OCI-LY1 (cell line): ENCODE measurements around the gene ETS2.

Experiments
- H2AFZ ChIP-seq: fragments of 200-600 bp; sonication (generic), shearing (Covaris generic); 2 replicates; pipeline ENCODE4 v1.6.0; 2014; ENCODE audit warnings: antibody characterized with exemption, mild to moderate bottlenecking, low read length
- H3F3A ChIP-seq: fragments of 200-600 bp; sonication (generic), shearing (Covaris generic); 2 replicates; pipeline ENCODE4 v1.6.0; 2014; ENCODE audit warnings: mild to moderate bottlenecking, antibody characterized with exemption, low read length, moderate library complexity; ENCODE audit not compliant: insufficient read depth
- H3K27ac ChIP-seq: fragments of 200-600 bp; sonication (generic); 2 replicates; pipeline ENCODE4 v1.5.1; 2014; ENCODE audit warnings: low read length, mixed run types, mild to moderate bottlenecking, low read depth; ENCODE audit not compliant: poor library complexity, severe bottlenecking
- H3K27me3 ChIP-seq: fragments of 200-600 bp; sonication (generic); 2 replicates; pipeline ENCODE4 v1.6.0; 2014; ENCODE audit warnings: antibody characterized with exemption, mild to moderate bottlenecking, low read length, moderate library complexity; ENCODE audit not compliant: insufficient read depth
- H3K36me3 ChIP-seq: fragments of 200-600 bp; sonication (generic); 2 replicates; pipeline ENCODE4 v1.6.1; 2014; ENCODE audit warnings: mild to moderate bottlenecking, antibody characterized with exemption, low read length, moderate library complexity, mixed read lengths; ENCODE audit not compliant: insufficient read depth
- H3K4me1 ChIP-seq: fragments of 200-600 bp; sonication (generic); 2 replicates; pipeline ENCODE4 v1.5.1; 2014; ENCODE audit warnings: mild to moderate bottlenecking, low read length, moderate library complexity; ENCODE audit not compliant: insufficient read depth, severe bottlenecking
- H3K4me2 ChIP-seq: fragments of 200-600 bp; sonication (generic), shearing (Covaris generic); 2 replicates; pipeline ENCODE4 v1.6.1; 2014; ENCODE audit warnings: low read length
- H3K4me3 ChIP-seq: fragments of 200-600 bp; sonication (generic); 2 replicates; pipeline ENCODE4 v1.5.1; 2014; ENCODE audit warnings: low read length, low read depth, mild to moderate bottlenecking, mixed read lengths; ENCODE audit not compliant: poor library complexity, severe bottlenecking
- H3K79me2 ChIP-seq: fragments of 200-600 bp; shearing (Covaris generic); 2 replicates; pipeline ENCODE4 v1.6.1; 2016; ENCODE audit warnings: mixed run types, low read length, mixed read lengths; ENCODE audit not compliant: insufficient read depth
- H3K9ac ChIP-seq: fragments of 200-600 bp; sonication (generic), shearing (Covaris generic); 2 replicates; pipeline ENCODE4 v1.6.1; 2014; ENCODE audit warnings: mild to moderate bottlenecking, low read length, mixed read lengths
- H3K9me2 ChIP-seq: fragments of 200-600 bp; sonication (generic), shearing (Covaris generic); 2 replicates; pipeline ENCODE4 v1.6.1; 2014; ENCODE audit warnings: low read depth, mild to moderate bottlenecking, low read length, mixed read lengths
- H3K9me3 ChIP-seq: fragments of 200-600 bp; shearing (Covaris generic); 2 replicates; pipeline ENCODE4 v1.6.1; 2014; ENCODE audit warnings: low read length, mixed read lengths
- H4K20me1 ChIP-seq: fragments of 200-600 bp; sonication (generic), shearing (Covaris generic); 2 replicates; pipeline ENCODE4 v1.6.0; 2016; ENCODE audit warnings: mild to moderate bottlenecking, low read length; ENCODE audit not compliant: insufficient read depth
- EZH2 ChIP-seq: fragments of 200-600 bp; sonication (generic), shearing (Covaris generic); IDR thresholded peaks from 2 replicates; pipeline ENCODE4 v1.8.0; 2017; ENCODE audit warnings: borderline replicate concordance, mixed run types, mild to moderate bottlenecking, antibody characterized with exemption, low read length, moderate library complexity, mixed read lengths
- TF ChIP-seq, protein P1 (sequence below): fragments of 200-600 bp; sonication (generic), shearing (Covaris generic); IDR thresholded peaks from 2 replicates; pipeline ENCODE4 v1.5.1; 2017; ENCODE audit warnings: mild to moderate bottlenecking, antibody characterized with exemption, low read length, moderate library complexity, mixed read lengths

ETS2 gene

DNA sequence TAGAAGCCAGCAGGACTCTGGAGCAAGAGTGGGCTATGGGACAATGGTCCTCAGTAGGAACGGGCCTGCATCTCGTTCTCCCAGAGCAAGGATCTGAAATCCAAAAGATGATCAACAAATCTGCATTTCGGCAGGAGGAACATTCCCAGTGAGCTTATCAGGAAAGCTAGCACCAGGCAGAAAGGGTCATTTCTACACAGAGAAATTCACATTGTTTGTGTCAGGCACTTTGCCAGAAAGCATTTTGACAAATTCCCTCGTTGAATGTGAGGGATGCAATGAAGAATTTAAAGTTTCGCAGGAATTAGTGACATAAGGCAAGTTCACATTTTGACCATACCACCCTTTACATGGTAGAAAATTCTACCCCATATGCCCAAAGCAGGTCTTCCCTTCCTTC lies 31.6 kb upstream of the ETS2 start:
- Histone ChIP-seq H2AFZ (no peak overlapping the region), H3K4me2 (no peak overlapping the region), H3K79me2 (no peaks in the 10 kb centered on the region), H3K4me1 (no peaks in the 10 kb centered on the region), H4K20me1 (no peaks in the 10 kb centered on the region), H3K27ac (no peak overlapping the region), H3K9me3 (0 out of 2 replicates have a peak, but pooled peaks cover 4% of the 10 kb centered on the region), H3K9ac (no peak overlapping the region), H3F3A (no peaks in the 10 kb centered on the region), H3K4me3 (no peak overlapping the region), H3K27me3 (no peaks in the 10 kb centered on the region; the same call in 1 of the 2 replicates), H3K36me3 (no peaks in the 10 kb centered on the region; the same call in 1 of the 2 replicates), H3K9me2 (no peaks in the 10 kb centered on the region)
- TF ChIP-seq EZH2 = no peak
- TF ChIP-seq, protein P1, sequence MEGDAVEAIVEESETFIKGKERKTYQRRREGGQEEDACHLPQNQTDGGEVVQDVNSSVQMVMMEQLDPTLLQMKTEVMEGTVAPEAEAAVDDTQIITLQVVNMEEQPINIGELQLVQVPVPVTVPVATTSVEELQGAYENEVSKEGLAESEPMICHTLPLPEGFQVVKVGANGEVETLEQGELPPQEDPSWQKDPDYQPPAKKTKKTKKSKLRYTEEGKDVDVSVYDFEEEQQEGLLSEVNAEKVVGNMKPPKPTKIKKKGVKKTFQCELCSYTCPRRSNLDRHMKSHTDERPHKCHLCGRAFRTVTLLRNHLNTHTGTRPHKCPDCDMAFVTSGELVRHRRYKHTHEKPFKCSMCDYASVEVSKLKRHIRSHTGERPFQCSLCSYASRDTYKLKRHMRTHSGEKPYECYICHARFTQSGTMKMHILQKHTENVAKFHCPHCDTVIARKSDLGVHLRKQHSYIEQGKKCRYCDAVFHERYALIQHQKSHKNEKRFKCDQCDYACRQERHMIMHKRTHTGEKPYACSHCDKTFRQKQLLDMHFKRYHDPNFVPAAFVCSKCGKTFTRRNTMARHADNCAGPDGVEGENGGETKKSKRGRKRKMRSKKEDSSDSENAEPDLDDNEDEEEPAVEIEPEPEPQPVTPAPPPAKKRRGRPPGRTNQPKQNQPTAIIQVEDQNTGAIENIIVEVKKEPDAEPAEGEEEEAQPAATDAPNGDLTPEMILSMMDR = no peak

DNA sequence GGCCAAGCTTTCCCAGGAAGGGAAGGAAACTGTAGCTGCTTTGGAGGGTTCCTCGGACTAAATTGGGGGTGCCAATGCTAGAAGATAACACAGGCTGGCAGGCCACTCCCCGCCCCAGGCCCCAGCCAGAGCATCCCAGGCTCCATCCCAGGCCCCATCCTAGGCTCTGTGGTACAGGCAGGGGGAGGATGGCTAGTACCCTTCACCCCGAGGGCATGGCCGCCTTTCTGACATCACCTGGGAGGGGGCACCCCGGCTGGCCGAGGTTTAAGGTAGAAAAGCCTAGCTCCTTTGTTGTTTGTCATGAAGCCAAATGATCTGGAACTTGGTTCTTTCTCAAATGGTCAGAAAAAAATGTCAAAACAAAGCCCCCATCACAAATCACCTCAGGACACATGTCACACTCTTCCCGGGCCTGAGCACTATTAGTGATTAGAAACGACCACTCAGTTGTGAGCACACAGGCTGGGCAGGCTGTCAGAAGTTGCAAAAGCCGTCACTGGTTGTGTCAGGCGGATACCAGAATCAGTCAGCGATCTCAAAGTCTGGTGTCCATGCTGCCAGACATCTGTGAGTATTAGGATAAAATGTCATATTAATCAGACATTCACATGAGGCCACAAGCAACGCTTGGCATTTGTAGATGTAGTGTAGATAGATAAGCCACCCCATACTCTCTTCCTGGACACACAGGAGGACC lies 31.0 kb upstream of the ETS2 start:
- no peak overlapping the region for H3K4me3 ChIP-seq
- H3K36me3 ChIP-seq = no peaks in the 10 kb centered on the region; the same call in 1 of the 2 replicates
- TF ChIP-seq, protein P1 = no peak
- no peak for TF ChIP-seq EZH2
- H3K9ac ChIP-seq = no peak overlapping the region
- H3K9me3 ChIP-seq = 0 out of 2 replicates have a peak, but pooled peaks cover 4% of the 10 kb centered on the region
- H3K27ac ChIP-seq = no peak overlapping the region
- H3K4me1 ChIP-seq = no peaks in the 10 kb centered on the region
- H3K9me2 ChIP-seq = no peaks in the 10 kb centered on the region
- H3K4me2 ChIP-seq = no peak overlapping the region
- H4K20me1 ChIP-seq = no peaks in the 10 kb centered on the region
- H3K27me3 ChIP-seq = no peaks in the 10 kb centered on the region; the same call in 1 of the 2 replicates
- H3K79me2 ChIP-seq = no peaks in the 10 kb centered on the region
- no peak overlapping the region for H2AFZ ChIP-seq
- H3F3A ChIP-seq = no peaks in the 10 kb centered on the region

DNA sequence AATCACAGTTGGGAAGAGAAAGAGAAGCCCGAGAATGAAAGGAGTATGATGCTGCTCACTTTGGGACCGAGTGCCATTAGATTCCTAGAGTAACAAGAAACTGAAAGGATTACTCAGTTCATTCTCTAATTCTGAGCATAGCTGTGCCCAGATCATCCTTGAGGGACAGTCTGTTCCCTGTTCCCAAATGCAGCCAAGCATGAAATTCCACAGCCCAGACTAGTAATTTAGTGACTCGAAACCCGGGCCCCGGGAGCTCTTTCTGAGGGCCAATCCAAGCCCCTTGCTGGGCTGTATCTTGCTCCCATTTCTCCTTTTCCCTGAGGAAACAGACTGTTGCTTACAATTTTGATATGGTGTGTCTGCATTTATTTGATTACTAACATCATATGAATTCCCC lies 30.0 kb upstream of the ETS2 start:
- no peak overlapping the region for H3K9ac ChIP-seq
- no peak for TF ChIP-seq EZH2
- TF ChIP-seq, protein P1 = no peak
- H3K27me3 ChIP-seq = no peaks in the 10 kb centered on the region; the same call in 1 of the 2 replicates

More for the DNA sequence above, 30.0 kb upstream of the ETS2 start:
- Histone ChIP-seq H3K4me2 (no peak overlapping the region), H3K9me3 (0 out of 2 replicates have a peak, but pooled peaks cover 4% of the 10 kb centered on the region), H4K20me1 (no peaks in the 10 kb centered on the region), H2AFZ (no peak overlapping the region), H3K27ac (no peak overlapping the region), H3K9me2 (no peaks in the 10 kb centered on the region), H3F3A (no peaks in the 10 kb centered on the region), H3K4me3 (no peak overlapping the region), H3K36me3 (no peaks in the 10 kb centered on the region; the same call in 1 of the 2 replicates), H3K79me2 (no peaks in the 10 kb centered on the region), H3K4me1 (no peaks in the 10 kb centered on the region)
